ENCODE measurements around the gene MYD88. TPM values are rescaled to one million over a fixed set of nuclear protein-coding genes. Genes with fewer than 3 reads are reported as not detected.

Gene MYD88

GRCh38 chr3:38190481-38190881 is 52.0 kb downstream of the MYD88 start:
- Histone ChIP-seq H3K4me1 (ENCODE audit: control insufficient read depth, insufficient read depth, low read length) (peaks cover 19% of the 10 kb centered on the region), H3K9me3 (replicated peaks; ENCODE audit: low read length) (no peaks in the 10 kb centered on the region), H3K9ac (ENCODE audit: low read depth, low read length) (no peak overlapping the region), H3K4me3 (ENCODE audit: low read length) (no peak overlapping the region), H3K36me3 (ENCODE audit: insufficient read depth, low read length) (peaks cover 41% of the 10 kb centered on the region), H3K4me2 (ENCODE audit: low read length) (no peak overlapping the region), H3K27me3 (ENCODE audit: control insufficient read depth, insufficient read depth, low read length) (no peaks in the 10 kb centered on the region)

Small RNAs within 50 kb of the gene (small RNA-seq; reads per million reads assigned to genes)
- not detected for gene RF00019
